Measurements from ENCODE around the gene BNIP3. TPM values are rescaled to one million over a fixed set of nuclear protein-coding genes. Genes with fewer than 3 reads are reported as not detected.

Gene BNIP3
- total and polyA plus RNA-seq, 2 of the 13 experiments (the other 11 are each of a cell fraction or from before 2014, with no cell fraction given) = 73.7 to 223 TPM

DNA sequence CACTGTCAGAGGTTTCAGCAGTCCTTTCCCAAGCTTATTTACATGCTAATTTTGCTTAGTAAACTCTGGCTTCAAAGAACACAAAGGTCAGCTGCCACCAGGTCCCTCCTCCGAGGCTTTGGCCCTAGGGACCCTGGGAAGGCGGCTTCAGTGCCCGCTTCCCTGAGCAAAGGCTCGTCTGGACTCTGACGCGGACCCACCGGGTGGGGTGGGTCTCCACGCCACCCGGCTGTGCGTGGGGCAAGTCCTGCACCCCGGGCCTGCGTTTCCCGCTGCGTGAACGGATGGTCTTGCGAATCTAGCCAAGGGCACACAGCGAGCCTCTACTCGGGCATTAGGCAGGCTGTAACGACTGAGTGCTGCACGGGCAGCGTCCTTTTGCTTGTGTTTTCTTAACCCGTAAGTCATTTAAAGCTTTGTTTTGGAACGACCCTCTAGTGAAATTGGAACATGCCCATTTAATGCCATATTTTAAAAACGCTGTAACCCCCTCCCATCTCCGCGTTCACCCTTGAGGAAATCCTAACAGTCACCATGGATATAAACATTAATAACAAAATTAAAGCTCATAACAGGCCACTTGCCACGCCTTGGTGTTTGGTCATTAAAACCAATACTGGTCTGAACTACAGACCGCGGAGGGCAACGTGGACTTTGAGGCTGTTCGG is 828 bp downstream of the BNIP3 start (continued):
- peak; percentile 25; the same call in 1 of the 2 replicates for TF ChIP-seq HNF4G (IDR thresholded peaks at IDR 0.05; ENCODE audit: borderline replicate concordance, low read depth, low read length)
- no peak for TF ChIP-seq HNF4G (CRISPR knock-in tag; IDR thresholded peaks at IDR 0.05; ENCODE audit: borderline replicate concordance, low read depth)
- no peak for TF ChIP-seq JDP2 (CRISPR knock-in tag; IDR thresholded peaks at IDR 0.05; ENCODE audit: borderline replicate concordance)
- TF ChIP-seq LCORL (IDR thresholded peaks at IDR 0.05) = no peak
- TF ChIP-seq LCORL (CRISPR knock-in tag; IDR thresholded peaks at IDR 0.05) = peak; percentile 71; the same call in 1 of the 2 replicates
- TF ChIP-seq, protein P1, sequence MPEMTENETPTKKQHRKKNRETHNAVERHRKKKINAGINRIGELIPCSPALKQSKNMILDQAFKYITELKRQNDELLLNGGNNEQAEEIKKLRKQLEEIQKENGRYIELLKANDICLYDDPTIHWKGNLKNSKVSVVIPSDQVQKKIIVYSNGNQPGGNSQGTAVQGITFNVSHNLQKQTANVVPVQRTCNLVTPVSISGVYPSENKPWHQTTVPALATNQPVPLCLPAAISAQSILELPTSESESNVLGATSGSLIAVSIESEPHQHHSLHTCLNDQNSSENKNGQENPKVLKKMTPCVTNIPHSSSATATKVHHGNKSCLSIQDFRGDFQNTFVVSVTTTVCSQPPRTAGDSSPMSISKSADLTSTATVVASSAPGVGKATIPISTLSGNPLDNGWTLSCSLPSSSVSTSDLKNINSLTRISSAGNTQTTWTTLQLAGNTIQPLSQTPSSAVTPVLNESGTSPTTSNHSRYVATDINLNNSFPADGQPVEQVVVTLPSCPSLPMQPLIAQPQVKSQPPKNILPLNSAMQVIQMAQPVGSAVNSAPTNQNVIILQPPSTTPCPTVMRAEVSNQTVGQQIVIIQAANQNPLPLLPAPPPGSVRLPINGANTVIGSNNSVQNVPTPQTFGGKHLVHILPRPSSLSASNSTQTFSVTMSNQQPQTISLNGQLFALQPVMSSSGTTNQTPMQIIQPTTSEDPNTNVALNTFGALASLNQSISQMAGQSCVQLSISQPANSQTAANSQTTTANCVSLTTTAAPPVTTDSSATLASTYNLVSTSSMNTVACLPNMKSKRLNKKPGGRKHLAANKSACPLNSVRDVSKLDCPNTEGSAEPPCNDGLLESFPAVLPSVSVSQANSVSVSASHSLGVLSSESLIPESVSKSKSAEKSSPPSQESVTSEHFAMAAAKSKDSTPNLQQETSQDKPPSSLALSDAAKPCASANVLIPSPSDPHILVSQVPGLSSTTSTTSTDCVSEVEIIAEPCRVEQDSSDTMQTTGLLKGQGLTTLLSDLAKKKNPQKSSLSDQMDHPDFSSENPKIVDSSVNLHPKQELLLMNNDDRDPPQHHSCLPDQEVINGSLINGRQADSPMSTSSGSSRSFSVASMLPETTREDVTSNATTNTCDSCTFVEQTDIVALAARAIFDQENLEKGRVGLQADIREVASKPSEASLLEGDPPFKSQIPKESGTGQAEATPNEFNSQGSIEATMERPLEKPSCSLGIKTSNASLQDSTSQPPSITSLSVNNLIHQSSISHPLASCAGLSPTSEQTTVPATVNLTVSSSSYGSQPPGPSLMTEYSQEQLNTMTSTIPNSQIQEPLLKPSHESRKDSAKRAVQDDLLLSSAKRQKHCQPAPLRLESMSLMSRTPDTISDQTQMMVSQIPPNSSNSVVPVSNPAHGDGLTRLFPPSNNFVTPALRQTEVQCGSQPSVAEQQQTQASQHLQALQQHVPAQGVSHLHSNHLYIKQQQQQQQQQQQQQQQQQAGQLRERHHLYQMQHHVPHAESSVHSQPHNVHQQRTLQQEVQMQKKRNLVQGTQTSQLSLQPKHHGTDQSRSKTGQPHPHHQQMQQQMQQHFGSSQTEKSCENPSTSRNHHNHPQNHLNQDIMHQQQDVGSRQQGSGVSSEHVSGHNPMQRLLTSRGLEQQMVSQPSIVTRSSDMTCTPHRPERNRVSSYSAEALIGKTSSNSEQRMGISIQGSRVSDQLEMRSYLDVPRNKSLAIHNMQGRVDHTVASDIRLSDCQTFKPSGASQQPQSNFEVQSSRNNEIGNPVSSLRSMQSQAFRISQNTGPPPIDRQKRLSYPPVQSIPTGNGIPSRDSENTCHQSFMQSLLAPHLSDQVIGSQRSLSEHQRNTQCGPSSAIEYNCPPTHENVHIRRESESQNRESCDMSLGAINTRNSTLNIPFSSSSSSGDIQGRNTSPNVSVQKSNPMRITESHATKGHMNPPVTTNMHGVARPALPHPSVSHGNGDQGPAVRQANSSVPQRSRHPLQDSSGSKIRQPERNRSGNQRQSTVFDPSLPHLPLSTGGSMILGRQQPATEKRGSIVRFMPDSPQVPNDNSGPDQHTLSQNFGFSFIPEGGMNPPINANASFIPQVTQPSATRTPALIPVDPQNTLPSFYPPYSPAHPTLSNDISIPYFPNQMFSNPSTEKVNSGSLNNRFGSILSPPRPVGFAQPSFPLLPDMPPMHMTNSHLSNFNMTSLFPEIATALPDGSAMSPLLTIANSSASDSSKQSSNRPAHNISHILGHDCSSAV (CRISPR knock-in tag; IDR thresholded peaks at IDR 0.05; ENCODE audit: borderline replicate concordance) = no peak
- peak; percentile 76; the same call in 1 of the 2 replicates for TF ChIP-seq ZNF441 (CRISPR knock-in tag; IDR thresholded peaks at IDR 0.05; ENCODE audit: borderline replicate concordance)
- no peak for TF ChIP-seq PRMT3 (CRISPR knock-in tag; IDR thresholded peaks at IDR 0.05; ENCODE audit: borderline replicate concordance, low read depth)
- no peak for TF ChIP-seq CEBPB (IDR thresholded peaks at IDR 0.05; ENCODE audit: borderline replicate concordance, low read depth, low read length)
- no peak for TF ChIP-seq GLI4 (CRISPR knock-in tag; IDR thresholded peaks at IDR 0.05; ENCODE audit: borderline replicate concordance)
- TF ChIP-seq, protein P2, sequence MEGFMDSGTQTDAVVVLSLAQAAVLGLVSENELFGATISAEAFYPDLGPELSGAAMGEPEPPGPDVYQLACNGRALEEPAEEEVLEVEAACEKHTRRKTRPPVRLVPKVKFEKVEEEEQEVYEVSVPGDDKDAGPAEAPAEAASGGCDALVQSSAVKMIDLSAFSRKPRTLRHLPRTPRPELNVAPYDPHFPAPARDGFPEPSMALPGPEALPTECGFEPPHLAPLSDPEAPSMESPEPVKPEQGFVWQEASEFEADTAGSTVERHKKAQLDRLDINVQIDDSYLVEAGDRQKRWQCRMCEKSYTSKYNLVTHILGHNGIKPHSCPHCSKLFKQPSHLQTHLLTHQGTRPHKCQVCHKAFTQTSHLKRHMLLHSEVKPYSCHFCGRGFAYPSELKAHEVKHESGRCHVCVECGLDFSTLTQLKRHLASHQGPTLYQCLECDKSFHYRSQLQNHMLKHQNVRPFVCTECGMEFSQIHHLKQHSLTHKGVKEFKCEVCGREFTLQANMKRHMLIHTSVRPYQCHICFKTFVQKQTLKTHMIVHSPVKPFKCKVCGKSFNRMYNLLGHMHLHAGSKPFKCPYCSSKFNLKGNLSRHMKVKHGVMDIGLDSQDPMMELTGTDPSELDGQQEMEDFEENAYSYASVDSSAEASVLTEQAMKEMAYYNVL (CRISPR knock-in tag; IDR thresholded peaks at IDR 0.05; ENCODE audit: borderline replicate concordance) = no peak
- TF ChIP-seq, protein P3, sequence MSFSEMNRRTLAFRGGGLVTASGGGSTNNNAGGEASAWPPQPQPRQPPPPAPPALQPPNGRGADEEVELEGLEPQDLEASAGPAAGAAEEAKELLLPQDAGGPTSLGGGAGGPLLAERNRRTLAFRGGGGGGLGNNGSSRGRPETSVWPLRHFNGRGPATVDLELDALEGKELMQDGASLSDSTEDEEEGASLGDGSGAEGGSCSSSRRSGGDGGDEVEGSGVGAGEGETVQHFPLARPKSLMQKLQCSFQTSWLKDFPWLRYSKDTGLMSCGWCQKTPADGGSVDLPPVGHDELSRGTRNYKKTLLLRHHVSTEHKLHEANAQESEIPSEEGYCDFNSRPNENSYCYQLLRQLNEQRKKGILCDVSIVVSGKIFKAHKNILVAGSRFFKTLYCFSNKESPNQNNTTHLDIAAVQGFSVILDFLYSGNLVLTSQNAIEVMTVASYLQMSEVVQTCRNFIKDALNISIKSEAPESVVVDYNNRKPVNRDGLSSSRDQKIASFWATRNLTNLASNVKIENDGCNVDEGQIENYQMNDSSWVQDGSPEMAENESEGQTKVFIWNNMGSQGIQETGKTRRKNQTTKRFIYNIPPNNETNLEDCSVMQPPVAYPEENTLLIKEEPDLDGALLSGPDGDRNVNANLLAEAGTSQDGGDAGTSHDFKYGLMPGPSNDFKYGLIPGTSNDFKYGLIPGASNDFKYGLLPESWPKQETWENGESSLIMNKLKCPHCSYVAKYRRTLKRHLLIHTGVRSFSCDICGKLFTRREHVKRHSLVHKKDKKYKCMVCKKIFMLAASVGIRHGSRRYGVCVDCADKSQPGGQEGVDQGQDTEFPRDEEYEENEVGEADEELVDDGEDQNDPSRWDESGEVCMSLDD (CRISPR knock-in tag; IDR thresholded peaks at IDR 0.05; ENCODE audit: borderline replicate concordance) = no peak
- TF ChIP-seq ZNF350 (CRISPR knock-in tag; IDR thresholded peaks at IDR 0.05; ENCODE audit: borderline replicate concordance, low read depth) = no peak
- TF ChIP-seq NR2F6 (IDR thresholded peaks at IDR 0.05) = no peak
- peak; percentile 41; the same call in 1 of the 2 replicates for TF ChIP-seq NR2F6 (CRISPR knock-in tag; IDR thresholded peaks at IDR 0.05)

Measured in HepG2 (cell line).